HG03439 (cell line): Measurements from ENCODE around the gene ARL6IP6.
"Not testable (repeated sequence)": the region's sequence is repeated elsewhere in the genome, so short reads cannot be mapped to it uniquely, and the experiment has no call there.

ENCODE experiments used
- ATAC-seq: cut with Tn5 transposase; IDR thresholded peaks from one replicate; pipeline ENCODE4 v1.9.1; 2021; ENCODE audit warnings: mild to moderate bottlenecking, moderate library complexity; ENCODE audit not compliant: unreplicated experiment

ARL6IP6 gene

GRCh38 chr2:152720794-152721193 is 2.4 kb downstream of the ARL6IP6 start:
- no peak for ATAC-seq

- ATAC-seq = not testable (repeated sequence)
These were observed 4.2 kb downstream of the ARL6IP6 start for GRCh38 chr2:152722639-152723038.

GRCh38 chr2:152723918-152724317 is 5.5 kb downstream of the ARL6IP6 start:
- no peak for ATAC-seq

- ATAC-seq = no peak
These were observed 11.4 kb downstream of the ARL6IP6 start for GRCh38 chr2:152729844-152730243.

GRCh38 chr2:152730591-152731333 is 12.3 kb downstream of the ARL6IP6 start:
- peak; percentile 81 for ATAC-seq

GRCh38 chr2:152737509-152737908 is 19.1 kb downstream of the ARL6IP6 start:
- ATAC-seq = not testable (repeated sequence)

GRCh38 chr2:152738438-152738837 is 20.0 kb downstream of the ARL6IP6 start:
- ATAC-seq = no peak

GRCh38 chr2:152739705-152740104 is 21.3 kb downstream of the ARL6IP6 start:
- not testable (repeated sequence) for ATAC-seq

- peak; percentile 84 for ATAC-seq
These were observed 22.4 kb downstream of the ARL6IP6 start for GRCh38 chr2:152740743-152741328.

- ATAC-seq = peak; percentile 44
These were observed 24.6 kb downstream of the ARL6IP6 start for GRCh38 chr2:152743002-152743401.

GRCh38 chr2:152747751-152748150 is 29.3 kb downstream of the ARL6IP6 start:
- ATAC-seq = not testable (repeated sequence)

GRCh38 chr2:152755029-152755428 is 36.6 kb downstream of the ARL6IP6 start:
- no peak for ATAC-seq

GRCh38 chr2:152759290-152760072 is 41.1 kb downstream of the ARL6IP6 start:
- ATAC-seq = no peak

- ATAC-seq = no peak
These were observed 42.8 kb downstream of the ARL6IP6 start for GRCh38 chr2:152761214-152761613.

- no peak for ATAC-seq
These were observed 43.8 kb downstream of the ARL6IP6 start for GRCh38 chr2:152762202-152762601.

GRCh38 chr2:152763208-152763607 is 44.8 kb downstream of the ARL6IP6 start:
- not testable (repeated sequence) for ATAC-seq

GRCh38 chr2:152763651-152764050 is 45.2 kb downstream of the ARL6IP6 start:
- no peak for ATAC-seq

- no peak for ATAC-seq
These were observed 48.5 kb downstream of the ARL6IP6 start for GRCh38 chr2:152766928-152767327.

GRCh38 chr2:152781175-152781574 is 62.8 kb downstream of the ARL6IP6 start:
- no peak for ATAC-seq

- ATAC-seq = no peak
These were observed 63.8 kb downstream of the ARL6IP6 start for GRCh38 chr2:152782171-152782570.

GRCh38 chr2:152790883-152791282 is 72.5 kb downstream of the ARL6IP6 start:
- ATAC-seq = no peak

GRCh38 chr2:152791979-152792378 is 73.6 kb downstream of the ARL6IP6 start:
- ATAC-seq = no peak
